Stimulated activated CD8-positive, alpha-beta memory T cell treated with anti-CD3 and anti-CD28 coated beads, Interleukin-15, amount 100 ng/mL, for 4 hours (primary cell): ENCODE data around the gene PPAN.

Experiments
- DNase-seq, 2 donors: peaks; one replicate each; pipeline ENCODE4 v3.0.0-alpha.2; 2020; ENCODE audit warnings: low read depth in 2 of 2

The PPAN gene

GRCh38 chr19:10139952-10140351 lies 33.8 kb downstream of the PPAN start:
- no peak for DNase-seq

GRCh38 chr19:10141479-10141878 lies 35.3 kb downstream of the PPAN start:
- no peak for DNase-seq

- no peak for DNase-seq
Observed at GRCh38 chr19:10141973-10142372, 35.8 kb downstream of the PPAN start.

GRCh38 chr19:10142701-10143375 lies 36.7 kb downstream of the PPAN start:
- no peak for DNase-seq

GRCh38 chr19:10143681-10144080 lies 37.5 kb downstream of the PPAN start:
- DNase-seq, result no peak

GRCh38 chr19:10144361-10144760 lies 38.2 kb downstream of the PPAN start:
- no peak for DNase-seq

- no peak for DNase-seq
Observed at GRCh38 chr19:10145031-10145430, 38.9 kb downstream of the PPAN start.

- no peak for DNase-seq
Observed at GRCh38 chr19:10146142-10146541, 40.0 kb downstream of the PPAN start.

- DNase-seq, result no peak
Observed at GRCh38 chr19:10149427-10149826, 43.3 kb downstream of the PPAN start.

GRCh38 chr19:10151521-10151920 lies 45.4 kb downstream of the PPAN start:
- DNase-seq, result no peak

GRCh38 chr19:10152100-10152499 lies 45.9 kb downstream of the PPAN start:
- no peak for DNase-seq

GRCh38 chr19:10155839-10156238 lies 49.7 kb downstream of the PPAN start:
- no peak for DNase-seq

GRCh38 chr19:10158071-10158470 lies 51.9 kb downstream of the PPAN start:
- no peak for DNase-seq

GRCh38 chr19:10158485-10158884 lies 52.3 kb downstream of the PPAN start:
- DNase-seq, result no peak

GRCh38 chr19:10159610-10160009 lies 53.4 kb downstream of the PPAN start:
- DNase-seq, result no peak
